DMS53 treated with DMSO at 0.1 percent for 48 hours (cell line): ENCODE measurements around the gene KCTD7.
"Not testable (repeated sequence)": the region's sequence is repeated elsewhere in the genome, so short reads cannot be mapped to it uniquely, and the experiment has no call there.

Source experiments
- DNase-seq: peaks from one replicate; lab custom pipeline; 2025; ENCODE audit not compliant: unreplicated experiment; lab: John Stamatoyannopoulos, UW

KCTD7 gene

GRCh38 chr7:66679633-66680244 is 51.1 kb downstream of the KCTD7 start:
- no peak for DNase-seq

- DNase-seq, result peak; percentile 94
Observed at GRCh38 chr7:66681491-66682349, 53.0 kb downstream of the KCTD7 start.

- DNase-seq, result no peak
Observed at GRCh38 chr7:66682350-66683093, 53.8 kb downstream of the KCTD7 start.

GRCh38 chr7:66683094-66683769 is 54.6 kb downstream of the KCTD7 start:
- DNase-seq, result not testable (repeated sequence)

GRCh38 chr7:66683770-66684123 is 55.1 kb downstream of the KCTD7 start:
- no peak for DNase-seq

- not testable (repeated sequence) for DNase-seq
Observed at GRCh38 chr7:66685663-66686062, 57.0 kb downstream of the KCTD7 start.

GRCh38 chr7:66687186-66687585 is 58.5 kb downstream of the KCTD7 start:
- DNase-seq, result no peak

- DNase-seq, result not testable (repeated sequence)
Observed at GRCh38 chr7:66687672-66688071, 59.0 kb downstream of the KCTD7 start.

GRCh38 chr7:66689081-66689480 is 60.4 kb downstream of the KCTD7 start:
- DNase-seq, result no peak

- DNase-seq, result no peak
Observed at GRCh38 chr7:66693331-66693730, 64.7 kb downstream of the KCTD7 start.
